ENCODE data around the gene ATF4.
A peak's percentile ranks its signal among the peaks of the same experiment; 100 is the strongest.

ATF4 gene

DNA sequence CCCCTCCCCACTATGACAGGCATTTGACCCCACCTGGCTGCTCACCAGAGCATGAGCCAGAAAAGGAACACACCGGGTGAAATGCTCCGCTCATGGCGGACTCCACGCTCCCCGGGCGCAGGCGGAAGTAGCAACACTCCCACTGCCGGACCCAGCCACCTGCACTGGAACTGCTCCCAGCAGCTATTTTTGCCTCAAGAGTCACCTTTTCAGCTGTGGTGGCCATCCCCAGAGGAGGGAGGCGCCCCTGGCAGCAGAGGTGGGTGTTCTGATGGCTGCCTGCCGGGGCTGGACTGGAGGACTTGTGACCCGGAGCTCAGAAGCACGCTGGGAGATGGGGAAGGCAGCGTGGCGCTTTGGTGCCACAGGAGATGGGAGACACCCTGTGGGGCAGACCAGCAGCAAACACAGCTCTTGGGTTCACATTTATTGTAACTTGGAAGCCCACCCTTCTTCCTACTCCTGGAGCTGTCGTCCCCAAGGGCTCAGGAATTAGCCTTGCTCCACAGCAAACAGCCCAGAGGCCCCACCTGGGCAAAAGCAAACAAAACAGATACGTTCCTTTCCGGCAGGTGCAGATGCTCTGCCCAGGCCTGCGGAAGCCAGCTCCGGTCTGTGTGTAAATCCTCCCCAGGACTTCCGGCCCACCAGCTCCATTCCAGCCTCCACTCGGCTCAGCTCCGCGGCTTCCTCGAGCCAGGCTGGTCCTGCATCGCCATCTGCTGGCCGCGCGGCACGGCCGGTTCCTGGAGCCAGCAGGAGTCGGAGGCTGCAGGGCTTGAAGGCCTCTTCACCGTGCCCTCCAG lies 8.5 kb downstream of the ATF4 start:
- DNase-seq = peak; percentile 90

DNA sequence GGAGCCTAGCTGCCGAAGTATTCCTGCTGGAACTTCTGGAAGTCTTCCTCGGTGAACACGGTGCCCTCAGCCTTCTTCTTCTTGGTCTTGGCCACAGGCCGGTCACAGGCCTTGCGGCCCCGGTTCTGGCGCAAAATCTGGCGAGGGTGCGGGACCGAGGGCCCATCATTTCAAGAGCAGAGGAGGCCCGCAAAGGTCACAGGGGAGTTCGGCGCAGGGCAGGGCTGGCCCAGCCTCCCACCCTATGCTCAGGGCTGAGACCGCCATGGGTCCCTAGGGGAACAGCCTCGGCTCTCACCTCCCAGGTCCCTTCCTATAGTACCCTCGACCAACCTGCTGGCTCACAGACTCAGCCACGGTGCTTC lies 9.1 kb downstream of the ATF4 start:
- DNase-seq = no peak

DNA sequence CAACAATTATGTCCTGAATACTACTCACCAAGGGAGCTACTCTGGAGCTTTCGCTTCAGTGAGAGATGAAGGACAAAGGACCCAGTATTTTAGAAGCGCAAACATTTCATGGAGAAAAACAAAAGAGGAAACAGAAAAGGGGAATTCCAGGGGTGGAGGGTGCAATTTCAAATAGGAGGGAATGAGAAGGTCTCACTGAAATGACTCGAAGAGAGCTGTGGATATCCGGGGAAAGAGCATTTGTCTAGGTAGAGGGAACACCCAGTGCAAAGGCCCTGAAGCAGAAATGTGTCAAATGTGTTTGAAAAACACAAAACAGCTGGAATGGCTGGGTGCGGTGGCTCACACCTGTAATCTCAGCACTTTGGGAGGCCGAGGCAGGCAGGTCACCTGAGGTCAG lies 9.8 kb downstream of the ATF4 start:
- no peak for DNase-seq

DNA sequence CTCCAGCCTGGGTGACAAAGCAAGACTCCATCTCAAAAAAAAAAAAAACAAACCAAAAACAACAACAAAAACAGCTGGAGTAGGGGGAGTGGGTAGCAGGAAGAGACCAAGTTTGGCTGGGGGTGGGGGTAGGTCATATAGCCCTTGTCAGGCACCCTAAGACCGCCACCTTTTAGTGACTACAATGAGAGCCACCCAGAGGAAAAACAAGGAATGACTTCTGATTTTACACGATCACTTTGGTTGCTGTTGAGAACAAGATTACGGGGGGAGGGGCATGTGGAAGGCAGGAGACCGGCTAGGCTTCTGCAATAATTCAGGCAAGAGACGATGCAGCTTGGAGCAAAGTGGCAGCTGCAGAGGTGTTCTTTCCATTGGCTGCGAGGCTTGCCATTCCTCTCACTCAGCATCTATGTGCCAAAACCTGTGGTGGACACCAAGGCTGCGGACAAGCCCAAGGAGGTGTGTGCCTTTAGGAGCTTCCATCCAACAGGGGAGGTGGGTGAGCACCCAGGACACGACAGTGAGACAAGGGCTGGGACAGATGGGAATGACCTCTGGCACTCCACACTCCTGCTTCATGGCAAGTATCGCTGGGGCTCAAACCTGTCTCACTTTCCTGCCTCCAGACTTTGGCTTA lies 10.4 kb downstream of the ATF4 start:
- DNase-seq = peak; percentile 61

DNA sequence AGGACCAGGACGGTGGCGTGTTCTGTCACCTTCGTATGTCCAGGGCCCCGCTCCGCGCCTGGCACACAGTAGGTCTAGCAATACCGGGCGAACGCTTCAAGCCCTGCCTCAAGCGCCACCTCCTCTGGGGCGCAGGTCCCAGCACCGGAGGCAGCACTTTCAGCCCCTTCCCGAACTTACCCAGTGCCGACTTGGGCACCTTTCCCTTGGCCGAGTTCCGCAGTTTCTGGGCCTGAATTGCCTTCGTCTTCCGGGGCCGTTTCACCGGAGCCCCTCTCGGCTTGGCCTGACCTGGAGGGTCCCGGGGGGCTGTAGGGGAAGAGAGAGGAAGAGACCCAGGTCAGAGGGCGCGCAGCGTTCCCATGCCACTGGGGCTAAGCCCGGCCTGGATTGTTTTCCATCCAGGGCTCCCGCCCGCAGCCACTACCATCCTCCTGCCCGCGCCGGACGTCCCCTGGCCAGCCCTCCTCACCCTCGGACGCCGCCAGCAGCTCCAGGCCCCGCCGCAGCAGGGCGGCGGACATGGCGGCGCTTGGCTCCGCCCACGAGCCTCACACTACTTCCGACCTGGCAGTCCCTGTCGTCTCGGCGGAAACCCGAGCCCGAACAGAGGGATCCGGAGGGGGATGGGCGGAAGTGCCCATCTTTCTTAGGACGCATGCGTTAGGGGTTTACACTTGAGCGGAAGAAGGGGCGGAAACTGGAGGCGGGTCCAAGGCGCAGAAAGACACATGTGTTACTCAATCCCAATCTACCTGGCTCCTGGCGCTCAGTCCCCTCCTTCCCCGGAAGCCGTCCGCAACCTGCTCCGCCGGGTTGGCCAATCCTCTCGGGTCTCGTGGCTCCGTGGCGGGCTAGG lies 12.1 kb downstream of the ATF4 start, which contains the start of gene RPS19BP1:
TSS of gene RPS19BP1 (minus strand) at position 534 of the 859 bp plus-strand sequence. CDS start at position 524, 10 bp downstream.
- peak; percentile 99 for DNase-seq

DNA sequence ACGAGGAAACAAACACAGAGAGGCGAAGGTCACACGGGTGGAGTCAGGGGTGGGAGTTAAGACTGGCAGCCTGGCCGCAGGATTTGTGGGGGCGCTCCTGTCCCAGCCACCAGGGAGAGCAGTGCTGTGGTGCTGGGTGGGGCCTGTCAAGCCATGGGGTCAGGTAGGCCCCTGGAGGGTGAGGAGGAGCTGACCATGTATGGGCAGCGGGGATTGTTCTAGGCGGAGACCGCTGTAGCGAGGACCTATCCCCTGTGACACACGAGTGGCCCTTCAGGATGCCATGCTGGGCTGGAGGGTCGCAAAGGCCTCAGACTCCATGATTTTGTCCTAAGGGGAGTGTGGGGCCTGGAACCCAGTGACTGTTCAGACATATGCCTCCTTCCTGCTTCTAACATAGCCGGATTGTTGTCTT lies 13.7 kb downstream of the ATF4 start:
- DNase-seq = no peak

DNA sequence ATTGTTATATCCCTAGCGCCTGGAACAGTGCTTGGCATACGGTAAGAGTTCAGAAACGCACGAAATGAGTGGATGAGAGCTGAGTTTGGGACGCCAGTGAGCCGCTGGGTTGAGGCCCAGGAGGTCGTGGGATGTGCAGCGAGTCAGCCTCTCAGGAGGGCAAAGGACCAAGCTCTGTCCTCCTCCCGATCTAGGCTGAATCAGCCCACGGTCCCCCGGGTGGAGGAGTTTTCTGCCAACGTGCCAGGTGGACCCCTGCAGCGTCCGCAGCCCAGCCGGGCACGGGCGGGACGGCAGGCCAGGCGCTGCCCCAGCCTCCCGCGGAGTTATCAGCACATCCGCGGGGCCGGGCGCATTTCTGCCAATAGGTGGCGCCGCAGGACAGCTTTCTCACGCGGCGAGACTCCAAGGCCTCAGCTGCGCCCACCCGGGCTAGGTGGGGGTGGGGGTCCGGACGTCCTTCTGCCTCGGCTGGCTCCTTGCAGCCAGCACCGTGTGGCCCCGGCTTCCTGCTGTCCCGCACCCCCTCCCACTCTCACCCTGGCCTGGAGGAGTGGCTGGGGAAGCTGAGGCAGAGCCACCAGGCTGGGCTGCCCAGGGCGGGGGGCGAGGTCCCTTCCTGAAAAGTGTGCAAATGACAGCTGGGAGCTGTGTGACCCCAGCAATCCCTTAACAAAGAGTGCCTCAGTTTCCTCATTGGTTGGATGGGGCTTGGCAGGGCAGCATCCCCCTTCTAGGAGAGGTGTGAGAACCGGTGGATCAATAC lies 14.4 kb downstream of the ATF4 start:
- DNase-seq = peak; percentile 78

DNA sequence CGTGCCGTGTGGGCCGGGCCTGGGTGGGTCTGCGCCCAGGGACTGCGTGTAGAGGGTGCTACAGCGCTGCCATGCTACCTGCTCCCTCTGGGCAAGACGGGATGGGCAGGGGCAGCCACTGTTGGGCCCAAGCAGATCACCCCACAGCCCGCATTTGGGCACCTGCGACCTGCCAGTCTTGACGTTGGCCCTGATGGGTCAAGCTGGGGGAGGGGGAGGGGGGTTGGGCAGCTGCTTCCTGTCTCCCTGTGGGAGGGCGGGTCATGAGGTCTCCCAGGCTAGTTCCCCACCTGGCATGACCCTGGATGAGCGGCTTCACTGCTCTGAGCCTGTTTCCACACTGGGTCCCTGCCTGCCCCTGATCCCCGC lies 15.0 kb downstream of the ATF4 start:
- DNase-seq = no peak

DNA sequence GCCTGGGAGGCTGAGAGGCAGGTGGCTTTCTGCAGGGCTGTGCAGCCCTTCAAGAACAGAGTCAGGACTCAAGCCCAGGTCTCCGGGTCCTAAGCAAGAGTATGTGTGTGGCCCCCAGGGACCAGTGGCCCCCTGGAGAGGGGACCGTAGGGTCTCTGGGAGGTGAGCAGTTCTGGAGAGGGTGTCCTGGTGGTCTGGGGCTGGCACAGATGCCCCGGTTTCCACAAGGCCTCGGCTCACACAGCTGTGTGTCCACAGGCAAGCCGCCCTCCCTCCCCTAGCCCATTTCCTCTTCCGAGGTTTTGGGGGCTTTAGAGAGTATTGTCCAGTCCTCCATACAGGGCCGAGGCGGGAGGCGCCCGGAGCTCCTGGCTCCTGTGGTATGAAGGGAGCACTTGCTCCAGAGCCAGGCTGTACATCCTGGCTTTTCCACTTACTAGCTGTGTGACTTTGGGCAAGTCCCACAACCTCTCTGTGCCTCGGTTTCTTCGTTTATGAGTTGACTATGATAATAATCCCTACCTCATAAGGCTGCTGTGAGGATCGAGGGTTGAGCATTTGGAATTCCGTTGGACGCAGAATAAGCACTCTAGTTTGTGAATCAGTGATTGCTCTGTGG lies 15.6 kb downstream of the ATF4 start:
- no peak for DNase-seq

DNA sequence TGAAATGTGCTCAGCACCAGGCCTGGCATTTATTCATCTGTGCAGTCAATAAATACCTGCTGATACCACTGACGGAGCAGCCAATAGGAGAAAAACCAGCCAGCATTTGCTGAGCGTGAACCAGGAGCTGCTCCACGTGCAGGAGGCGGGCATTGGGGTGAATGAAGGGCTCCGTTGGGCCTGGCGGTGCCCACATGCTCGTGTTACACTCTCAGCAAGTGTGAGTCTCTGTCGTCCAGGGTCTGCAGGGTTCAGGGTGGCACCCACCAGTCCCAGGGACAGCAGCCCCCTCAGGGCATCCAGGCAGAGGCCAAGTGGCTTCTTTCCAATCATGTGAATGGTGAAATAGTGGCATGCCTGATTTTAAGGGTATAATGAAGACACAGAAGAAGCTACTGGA lies 16.3 kb downstream of the ATF4 start:
- no peak for DNase-seq

DNA sequence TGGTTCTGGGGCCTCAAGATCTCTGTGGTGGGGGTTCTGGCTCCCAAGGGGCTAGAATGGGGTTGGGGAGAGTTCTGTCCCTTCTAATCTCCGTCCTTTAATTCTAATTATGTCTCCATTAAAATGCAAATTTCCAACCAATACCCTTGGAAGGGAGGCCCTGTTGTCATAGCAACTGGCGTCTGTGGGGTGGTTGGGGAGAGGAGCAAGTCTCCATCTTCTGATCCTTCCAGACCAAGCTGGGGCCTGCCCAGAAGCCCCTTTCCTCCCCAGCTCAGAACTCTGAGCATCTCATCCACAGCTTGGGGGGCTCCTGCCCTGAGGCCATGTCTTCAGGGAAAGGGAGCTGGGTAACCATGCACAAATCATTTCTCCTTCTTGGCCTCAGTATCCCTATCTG lies 17.6 kb downstream of the ATF4 start:
- DNase-seq = no peak

DNA sequence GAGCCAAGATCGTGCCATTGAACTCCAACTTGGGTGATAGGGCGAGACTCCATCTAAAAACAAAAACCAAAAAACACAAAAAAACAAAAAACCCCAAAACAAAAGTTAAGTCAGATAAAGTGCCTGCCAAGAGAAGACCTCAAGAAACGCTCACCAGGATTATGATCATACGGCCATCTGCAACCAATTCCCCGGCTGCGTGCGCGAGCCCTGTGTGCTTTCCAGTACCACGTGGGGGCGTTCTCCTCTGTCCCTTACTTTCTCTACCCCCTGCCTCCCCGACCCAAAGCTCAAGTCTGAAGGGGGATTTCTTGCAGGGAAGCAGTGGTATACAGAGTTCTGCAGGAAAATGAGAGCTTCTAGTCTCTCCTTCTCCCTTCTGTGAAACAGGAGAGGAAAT lies 22.7 kb downstream of the ATF4 start:
- DNase-seq = no peak

DNA sequence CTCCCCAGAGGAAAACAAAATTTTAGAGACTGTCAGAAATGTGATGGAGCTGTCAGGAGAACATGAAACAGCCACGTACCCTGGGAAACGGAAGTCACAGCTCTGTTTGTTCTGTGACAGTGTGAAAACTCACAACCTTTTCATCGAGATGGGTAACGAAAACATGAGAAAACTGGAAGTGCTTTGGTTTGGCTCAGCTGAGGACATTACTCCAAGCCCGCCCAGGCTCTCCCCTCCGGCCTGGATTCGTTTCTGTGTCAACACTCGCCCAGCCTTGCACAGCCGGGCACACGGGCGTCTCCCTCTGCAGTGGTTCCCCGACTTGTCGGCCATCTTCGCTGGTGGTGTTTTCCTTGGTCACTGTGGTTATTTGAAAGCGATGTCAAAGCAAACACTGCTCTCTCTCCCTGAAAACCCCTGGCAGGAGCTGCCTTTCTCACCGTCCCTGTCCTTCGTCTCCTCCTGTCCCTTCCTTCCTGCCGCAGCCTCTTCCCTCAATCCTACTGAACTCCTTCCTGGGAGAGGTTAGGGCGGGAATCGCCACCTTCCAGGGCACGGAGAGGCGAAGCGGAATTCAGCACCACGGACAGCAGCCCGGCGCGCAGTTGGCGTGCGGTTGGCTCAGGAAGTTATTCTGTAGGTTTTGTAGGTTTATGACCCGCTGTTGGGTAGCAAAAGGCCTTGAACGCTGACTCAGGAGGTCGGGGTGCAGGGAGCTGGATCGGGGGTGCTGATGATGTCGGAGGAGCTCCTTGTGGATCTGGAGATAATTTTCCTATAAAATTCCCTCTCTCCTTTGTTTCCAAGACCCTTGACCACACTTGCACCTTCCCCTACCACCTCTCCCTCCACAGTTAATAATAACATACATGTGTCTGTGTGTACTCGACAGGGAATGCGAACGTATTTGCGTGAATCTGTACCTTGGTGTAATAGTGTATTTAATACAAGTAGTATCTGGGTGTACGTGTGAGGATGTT lies 25.3 kb downstream of the ATF4 start:
- peak; percentile 40 for DNase-seq

DNA sequence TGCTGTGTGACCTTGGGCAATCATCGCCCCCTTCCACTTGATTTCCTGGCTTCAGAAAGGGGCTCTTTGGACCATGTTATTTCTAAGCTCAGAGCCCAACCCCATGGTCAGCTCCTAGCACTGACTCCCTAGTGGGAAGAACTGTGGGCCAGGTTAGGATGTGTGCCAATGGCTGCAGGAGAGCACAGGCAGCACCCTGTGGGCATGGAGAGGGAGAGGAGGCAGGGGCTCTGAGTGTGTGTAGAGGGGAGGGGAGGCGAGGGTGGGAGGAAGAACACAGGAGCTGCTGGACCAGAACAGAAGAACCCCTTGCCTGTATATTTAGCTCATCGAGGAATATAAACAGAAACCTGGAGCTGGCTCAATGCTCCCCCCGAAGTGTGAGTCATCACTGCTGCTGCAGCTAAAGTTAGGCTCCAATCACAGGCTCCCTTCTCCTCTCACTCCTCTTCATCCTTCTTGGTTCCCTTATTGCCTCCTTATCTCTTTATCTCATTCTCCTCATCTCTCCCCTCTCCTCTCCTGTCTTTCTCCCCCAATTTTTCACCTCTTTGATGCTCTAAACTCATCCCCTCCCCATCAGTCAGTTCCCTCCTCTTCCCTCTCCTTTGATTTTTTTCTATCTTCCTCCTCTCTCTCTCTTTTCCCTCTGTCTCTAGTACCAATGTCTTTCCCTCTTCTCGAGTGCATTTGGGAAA lies 26.7 kb downstream of the ATF4 start:
- no peak for DNase-seq

DNA sequence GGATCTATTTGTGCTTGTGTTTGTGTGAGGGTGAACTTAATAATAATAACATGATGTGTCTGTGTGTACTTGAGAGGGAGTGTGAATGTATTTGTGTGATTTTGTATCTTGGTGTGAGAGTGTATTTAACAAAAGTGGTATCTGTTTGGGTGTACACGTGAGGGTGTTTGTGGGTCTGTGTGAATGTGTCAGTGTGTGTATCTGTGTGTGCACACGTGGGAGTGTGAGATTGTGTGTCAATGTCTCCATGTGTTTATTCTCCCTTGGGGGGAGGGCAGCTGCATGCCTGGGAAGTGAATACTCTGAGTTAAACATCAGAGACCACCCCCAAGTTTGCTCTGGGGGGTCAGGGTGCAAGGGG lies 27.2 kb downstream of the ATF4 start:
- DNase-seq = no peak

DNA sequence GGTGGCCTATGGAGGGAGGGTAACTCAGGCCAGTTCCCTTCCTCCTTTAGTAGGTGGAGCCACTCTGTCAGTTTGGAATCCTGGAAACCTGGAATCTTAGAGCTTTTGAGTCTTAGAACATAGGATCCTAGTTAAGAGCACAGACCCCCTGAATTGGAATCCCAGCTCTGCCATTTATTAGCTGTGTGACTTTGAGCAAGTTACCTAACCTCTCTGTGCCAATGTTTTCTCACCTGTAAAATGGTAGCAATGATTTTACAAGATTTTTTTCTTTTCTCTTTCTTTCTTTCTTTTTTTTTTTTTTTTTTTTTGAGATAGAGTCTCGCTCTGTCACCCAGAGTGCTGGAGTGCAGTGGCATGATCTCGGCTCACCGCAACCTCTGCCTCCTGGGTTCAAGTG lies 33.1 kb downstream of the ATF4 start:
- DNase-seq = no peak

DNA sequence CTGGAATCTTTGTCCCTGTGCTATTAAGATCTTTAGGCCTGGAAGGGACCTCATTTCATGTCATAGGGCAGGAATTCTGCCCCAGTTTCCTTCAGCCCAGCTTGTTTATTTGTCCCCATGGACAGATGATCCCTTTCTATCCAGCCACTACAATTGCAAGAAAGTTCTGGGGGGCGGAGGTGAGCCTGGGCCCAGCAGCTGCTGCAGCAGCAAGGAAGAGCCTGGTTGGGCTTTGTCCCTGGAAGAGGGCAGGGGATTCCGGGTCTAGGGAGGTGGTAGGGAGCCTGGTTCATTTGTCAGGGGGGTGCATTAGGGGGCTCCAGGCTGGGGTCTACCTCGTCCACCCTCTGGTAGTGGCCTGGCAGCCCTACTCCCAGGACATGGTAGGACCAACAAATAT lies 33.8 kb downstream of the ATF4 start:
- no peak for DNase-seq

DNA sequence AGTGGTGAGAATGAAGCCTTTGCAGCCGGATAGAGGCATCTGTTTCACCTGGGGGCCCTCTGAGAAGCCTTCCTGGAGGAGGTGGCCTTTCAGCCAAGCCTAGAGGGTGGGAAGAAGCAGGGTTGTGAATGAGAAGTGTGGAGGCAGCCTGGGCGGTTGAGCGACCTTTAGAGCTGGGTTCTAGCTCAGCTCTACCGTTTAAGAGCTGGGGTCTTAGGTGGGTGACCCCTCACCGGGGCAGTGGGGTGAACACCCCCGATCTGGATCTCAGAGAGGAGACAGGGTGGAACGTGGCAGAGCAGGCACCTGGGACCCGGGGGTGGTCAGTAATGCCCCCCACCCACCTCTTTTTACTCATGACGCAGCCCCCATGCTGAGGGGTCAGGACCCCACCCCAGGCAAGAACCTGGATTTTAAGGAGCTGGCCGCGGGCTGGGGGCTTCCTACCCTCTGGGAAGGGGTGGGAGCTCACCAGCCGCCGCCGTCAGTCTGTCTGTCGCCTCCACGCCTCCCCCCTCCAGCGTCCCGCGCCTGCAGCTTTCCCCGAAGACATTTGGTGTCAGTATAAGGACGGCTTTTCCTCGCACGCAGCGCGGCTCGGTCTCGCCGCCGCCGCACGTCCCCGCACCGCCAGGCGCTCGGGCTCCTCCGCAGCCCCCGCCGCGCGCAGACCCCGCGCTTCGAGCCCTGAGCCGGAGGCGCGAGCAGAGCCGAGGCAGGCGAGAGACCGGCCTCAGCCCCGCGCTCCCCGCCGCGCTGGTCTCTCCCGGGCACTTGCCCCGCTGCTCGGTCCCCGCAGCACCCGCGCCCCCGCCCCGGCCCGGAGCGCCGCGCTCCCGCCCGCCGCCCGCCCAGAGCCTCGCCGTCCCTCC lies 36.8 kb downstream of the ATF4 start:
- no peak for DNase-seq

DNA sequence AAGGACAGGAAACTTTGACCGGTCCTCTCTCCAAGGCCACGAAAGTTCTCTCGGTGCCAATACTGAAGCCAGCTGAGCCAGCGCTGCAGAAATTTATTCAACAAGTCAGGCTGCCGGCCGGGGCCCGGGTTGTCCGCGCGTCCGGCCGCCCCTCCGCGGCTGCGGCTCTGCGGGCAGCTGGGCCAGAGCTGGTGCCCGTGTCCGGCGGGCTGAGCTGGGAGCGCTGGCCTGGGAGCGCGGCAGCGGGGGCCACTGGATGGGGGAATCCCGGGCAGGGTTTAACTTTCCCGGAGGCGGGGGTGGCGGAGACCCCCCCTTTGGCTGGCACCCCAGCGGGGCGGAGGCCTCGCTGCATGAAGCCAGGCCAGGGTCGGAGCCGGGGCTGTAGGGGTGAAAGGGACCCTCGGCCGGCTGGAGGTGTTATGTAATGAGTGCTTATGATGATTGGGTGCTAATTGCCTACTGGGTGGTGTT lies 37.9 kb downstream of the ATF4 start:
- DNase-seq = no peak
